Dermis microvascular lymphatic vessel endothelial cell (primary cell): ENCODE data around the gene APOA4. TPM values are rescaled to one million over a fixed set of nuclear protein-coding genes. Genes with fewer than 3 reads are reported as not detected.

Experiments
- DNase-seq, 2 donors: peaks; one replicate each; pipeline versions ENCODE4 v3.0.0 to v3.0.0-alpha.2; 2010; ENCODE audit warnings: low read depth in 2 of 2
- total RNA-seq: library from RNA; depleted of rRNA; stranded (reverse); fragments of >200 nt; gene quantifications from 2 replicates; pipeline ENCODE4 v1.2.1, GENCODE V29; 2014

The APOA4 gene
- total RNA-seq: not detected in 2 replicates

- no peak for DNase-seq
These were observed at the start of gene APOA4 for GRCh38 chr11:116823031-116823843. TSS of gene APOA4 (minus strand) at chr11:116823304. CDS start at chr11:116823191, 113 bp downstream.

GRCh38 chr11:116871248-116871647 lies 48.1 kb upstream of the APOA4 start:
- DNase-seq: peak in 1 of 2 donors; percentile 31

- DNase-seq: peak in 1 of 2 donors; percentile 6
These were observed 47.0 kb upstream of the APOA4 start for GRCh38 chr11:116870054-116870453.

DNA sequence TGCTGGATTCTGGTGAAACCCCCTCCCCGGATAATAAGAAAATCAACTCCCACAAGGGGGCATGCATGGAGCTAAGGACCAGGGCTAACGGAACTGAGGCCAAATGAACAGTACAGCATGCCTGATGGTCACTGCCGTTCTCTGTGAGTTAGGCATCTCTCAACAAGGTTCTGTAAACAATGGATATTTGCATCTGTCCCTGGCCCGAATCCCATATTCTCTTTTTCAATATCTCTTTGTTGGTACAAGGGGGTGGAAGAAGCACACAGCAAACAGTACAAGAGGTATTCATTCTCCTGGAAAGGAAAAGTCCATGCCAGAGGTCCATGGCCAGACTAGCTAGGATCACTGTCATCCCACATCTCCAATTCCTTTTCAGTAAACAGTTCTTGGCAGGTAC lies 46.5 kb upstream of the APOA4 start:
- no peak for DNase-seq

DNA sequence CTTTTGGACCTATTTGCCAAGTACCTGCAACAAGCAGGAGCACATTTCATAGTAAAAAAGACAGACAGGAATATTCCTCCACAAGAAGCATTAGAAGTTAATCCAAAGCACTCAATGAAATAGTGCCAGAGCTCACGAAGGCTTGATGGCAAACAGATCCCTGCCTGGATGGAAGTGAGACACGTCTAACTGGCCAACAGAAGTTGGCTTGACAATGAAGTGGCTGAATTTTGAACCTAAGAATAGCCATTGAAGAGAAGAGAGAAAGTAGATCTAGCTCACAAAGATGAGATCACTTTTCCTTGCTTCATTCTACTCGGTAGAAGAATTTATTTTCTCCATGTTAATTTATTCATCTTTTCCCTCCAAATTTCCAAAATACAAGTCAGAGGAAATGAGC lies 45.0 kb upstream of the APOA4 start:
- DNase-seq: no peak

- no peak for DNase-seq
These were observed 44.5 kb upstream of the APOA4 start for GRCh38 chr11:116867619-116868018.

GRCh38 chr11:116866804-116867455 lies 43.8 kb upstream of the APOA4 start:
- DNase-seq: no peak

DNA sequence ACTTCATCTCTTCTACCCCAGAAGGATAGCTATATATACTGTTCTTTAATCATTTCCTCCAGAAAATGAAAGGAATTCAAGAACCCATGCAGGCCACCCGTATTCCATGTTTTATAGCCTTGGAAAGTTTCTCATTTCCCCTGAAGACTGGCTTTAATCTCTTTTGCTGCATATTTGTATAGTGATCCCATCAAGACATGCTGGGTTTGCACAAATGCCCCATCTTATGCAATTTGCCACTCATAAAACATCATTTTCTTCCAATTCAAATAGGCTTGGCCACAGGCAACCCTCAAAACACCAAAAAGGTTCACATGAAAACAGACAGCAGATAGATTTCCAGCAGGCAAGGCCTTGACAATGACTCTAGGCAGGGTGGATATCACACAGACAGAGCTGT lies 42.6 kb upstream of the APOA4 start:
- no peak for DNase-seq

DNA sequence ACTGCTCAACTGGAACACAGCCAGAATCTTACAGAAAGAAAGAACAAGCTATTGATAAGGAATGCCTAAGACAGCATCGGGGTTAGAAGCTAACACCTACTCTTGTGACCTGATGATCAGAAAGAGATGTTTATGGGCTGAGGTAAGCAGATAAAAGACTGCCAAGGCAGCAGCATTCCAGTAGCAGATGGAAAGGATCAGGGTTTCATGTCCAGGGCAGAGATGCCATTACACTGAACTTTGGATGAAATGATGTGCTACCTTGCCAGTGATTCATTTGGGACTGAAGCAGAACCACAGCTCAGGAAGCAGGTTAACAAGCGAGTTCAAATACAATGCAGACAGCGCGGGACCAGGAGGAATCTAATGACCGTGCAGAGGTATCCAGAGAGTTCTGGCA lies 41.4 kb upstream of the APOA4 start:
- no peak for DNase-seq

GRCh38 chr11:116862951-116863350 lies 39.8 kb upstream of the APOA4 start:
- no peak for DNase-seq

- no peak for DNase-seq
These were observed 39.1 kb upstream of the APOA4 start for GRCh38 chr11:116862185-116862584.

DNA sequence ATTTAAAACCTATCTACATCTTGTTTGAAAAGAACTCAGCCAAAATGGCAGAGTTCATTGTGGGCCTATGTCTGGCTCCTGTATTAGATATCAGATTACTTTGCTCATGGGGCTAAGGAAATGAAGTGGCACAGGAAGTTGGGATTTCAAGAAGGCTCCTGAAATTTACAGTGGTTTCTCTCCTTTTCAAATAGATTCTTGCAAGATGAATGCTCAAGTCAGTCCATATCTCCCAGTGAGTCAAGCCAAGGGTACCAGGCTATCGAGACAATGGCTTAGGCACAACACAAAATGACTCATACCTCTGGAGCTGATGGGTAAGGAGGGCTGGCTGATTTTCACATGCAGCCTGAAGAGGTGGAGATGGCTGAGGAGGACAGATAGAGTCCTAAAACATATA lies 38.4 kb upstream of the APOA4 start:
- DNase-seq: peak in 1 of 2 donors; percentile 45

DNA sequence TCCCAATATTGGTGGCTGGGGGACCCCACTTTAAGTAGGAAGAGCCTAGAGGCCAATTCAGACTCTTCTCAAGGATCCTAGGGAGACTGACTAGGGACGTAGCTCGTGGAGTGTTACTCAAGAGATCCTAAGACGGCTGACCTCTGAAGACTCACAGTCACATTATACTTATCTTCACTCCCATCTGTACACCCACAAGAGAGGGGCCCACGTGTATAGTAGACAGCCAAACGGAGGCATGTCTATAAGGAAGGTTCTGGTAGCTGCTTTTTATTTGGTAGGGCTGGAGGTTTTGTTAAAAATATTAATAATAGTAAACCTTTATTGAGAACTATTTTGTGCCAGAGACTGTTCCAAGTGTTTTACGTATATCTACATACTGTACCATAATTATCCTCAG lies 37.2 kb upstream of the APOA4 start:
- DNase-seq: no peak

- DNase-seq: no peak
These were observed 36.1 kb upstream of the APOA4 start for GRCh38 chr11:116859175-116859574.

GRCh38 chr11:116857936-116858335 lies 34.8 kb upstream of the APOA4 start:
- DNase-seq: no peak

DNA sequence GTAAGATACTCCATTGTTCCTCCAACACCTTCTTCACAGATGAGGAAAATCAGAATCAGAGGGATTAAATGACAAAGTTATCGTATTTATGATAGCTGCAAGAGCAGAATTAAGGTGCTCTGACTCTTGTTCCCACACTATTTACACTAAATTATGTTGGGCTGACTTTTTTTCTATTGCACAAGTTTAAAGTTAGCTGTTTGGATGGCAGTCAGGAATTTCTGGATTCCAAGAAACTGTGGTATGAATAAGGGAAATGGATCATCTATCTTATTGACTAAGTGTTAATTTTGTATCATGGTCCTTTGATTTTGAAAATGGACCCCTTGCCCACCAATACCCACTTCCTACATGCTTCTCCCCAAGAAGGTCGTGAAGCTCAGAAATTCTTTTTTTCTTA lies 34.2 kb upstream of the APOA4 start:
- DNase-seq: no peak

GRCh38 chr11:116856423-116856822 lies 33.3 kb upstream of the APOA4 start:
- DNase-seq: no peak

DNA sequence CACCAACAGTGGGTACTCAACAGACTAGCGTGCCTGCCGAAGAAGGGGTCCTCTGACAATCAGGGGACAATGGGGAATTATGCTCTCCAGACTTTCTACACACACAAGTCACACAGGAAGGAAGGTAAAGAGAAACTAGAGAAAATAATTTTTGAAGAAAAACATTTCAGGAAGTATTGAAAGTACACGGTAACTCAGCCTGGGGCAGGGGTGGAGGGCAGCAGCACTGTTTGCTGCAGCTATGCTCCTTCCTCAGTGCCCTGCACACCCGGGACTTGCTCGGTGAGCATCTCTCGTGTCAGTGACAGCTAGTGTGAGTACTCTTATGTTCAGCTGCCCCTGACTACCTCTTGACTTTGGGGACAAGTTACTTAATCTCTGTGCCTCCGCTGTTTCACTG lies 32.3 kb upstream of the APOA4 start:
- no peak for DNase-seq

DNA sequence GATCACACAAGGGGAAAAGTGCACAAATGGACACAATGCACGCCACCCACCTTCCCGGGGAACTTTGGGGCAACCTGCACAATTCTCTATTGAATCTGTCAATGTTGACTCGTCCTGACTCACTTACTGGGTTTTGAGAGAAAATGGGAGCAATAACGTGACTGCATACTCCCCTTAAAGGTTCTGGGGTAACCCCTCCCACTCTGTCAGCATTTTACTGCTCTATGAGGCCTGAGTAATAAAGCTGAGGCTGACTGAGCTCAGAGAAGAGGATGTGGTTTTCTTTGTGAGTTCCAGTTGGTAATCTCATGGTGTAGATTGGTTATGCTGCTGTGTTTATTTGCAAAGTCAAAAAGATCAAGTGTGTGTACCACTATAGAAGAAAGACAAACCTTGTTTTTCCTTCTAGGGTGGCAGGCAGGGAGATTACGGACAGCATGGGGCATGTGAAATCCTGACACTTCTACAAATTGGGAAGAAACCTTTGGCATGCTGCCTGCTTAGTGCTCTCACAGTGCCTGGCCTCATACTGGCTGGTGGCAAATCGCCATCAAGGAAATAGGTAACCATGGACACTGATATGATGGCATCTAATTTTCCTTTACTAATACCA lies 30.5 kb upstream of the APOA4 start:
- peak in 1 of 2 donors; percentile 46 for DNase-seq

GRCh38 chr11:116852261-116853031 lies 29.3 kb upstream of the APOA4 start:
- peak in 1 of 2 donors; percentile 21 for DNase-seq

DNA sequence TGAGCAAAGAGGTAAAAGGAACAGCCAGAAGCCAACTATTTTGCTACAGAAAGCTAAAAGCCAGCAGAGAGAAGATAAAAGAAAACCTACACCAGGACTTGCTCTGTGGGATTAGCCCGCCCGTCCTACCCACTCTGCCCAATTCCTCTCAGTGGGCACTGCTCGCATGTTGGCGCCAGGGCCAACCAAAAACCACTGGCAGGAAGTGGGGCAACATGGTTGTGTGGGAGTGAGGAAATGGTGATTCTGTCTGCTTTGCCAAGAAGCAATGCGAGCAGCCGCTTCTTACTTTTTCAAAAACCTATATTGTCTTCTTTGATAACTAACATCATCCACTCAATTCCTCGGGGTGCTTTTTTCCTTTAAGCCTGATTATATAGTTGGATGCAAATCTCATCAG lies 28.5 kb upstream of the APOA4 start:
- DNase-seq: no peak

DNA sequence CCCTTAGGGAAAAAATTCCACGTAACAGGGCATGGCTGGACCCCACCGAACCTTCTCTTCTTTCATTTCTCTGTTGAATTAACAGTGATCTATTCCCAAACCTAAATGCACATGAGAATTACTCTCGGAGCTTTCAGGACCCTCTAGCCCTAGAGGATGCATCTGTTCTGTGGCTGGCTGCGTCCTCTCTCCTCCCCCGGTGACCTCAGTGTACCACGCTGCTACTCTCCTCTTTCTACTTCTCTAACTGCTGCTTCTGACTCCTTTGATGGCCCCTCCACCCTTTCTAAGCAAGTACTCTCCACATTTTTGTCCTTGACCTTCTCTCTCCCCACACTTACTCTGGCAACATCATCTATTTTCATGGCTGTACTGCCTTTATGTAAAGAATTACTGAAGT lies 26.4 kb upstream of the APOA4 start:
- DNase-seq: no peak
